ENCODE data around the gene GLRA1. TPM values are rescaled to one million over a fixed set of nuclear protein-coding genes. Genes with fewer than 3 reads are reported as not detected.

GLRA1 gene
- total and polyA plus RNA-seq, 2 donors from 2014 or later, result not detected

DNA sequence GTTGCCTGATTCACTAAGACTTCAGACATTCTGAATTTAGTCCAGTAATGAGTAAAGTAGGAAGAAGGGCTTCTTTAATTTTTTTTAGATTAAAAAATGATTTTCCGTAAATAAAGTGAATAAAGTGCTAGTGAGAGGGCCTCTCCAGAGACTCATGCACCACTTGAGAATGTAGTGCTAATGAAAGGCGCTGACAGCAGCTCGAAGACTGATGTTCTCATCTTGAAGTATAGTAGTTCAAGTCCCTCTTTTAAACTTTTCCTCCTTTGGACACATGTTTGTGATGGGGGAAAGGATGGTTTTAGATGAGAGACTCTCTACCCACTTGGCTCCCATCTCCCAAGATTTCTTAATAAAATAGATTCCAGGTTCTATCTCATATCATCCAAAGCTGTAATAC is 104.4 kb downstream of the GLRA1 start:
- DNase-seq, result no peak
- no peak overlapping the region for H3K4me3 ChIP-seq (ENCODE audit: low read length in 3 of 3)
- no peak overlapping the region for H3K9ac ChIP-seq (ENCODE audit: low read length in 3 of 3)
- FAIRE-seq, result no peak
- intact Hi-C loops (cut with DNase I), result no loop called here
- H3K9me3 ChIP-seq (ENCODE audit: control insufficient read depth in 2 of 3, insufficient read depth in 1 of 3, low read length in 3 of 3), result no peaks in the 10 kb centered on the region
- no peak overlapping the region for H3K27ac ChIP-seq (ENCODE audit: low read depth in 2 of 2, low read length in 2 of 2)
- peaks cover 0 to 2% (median 0%) of the 10 kb centered on the region in 3 donors for H3K36me3 ChIP-seq (ENCODE audit: control insufficient read depth in 2 of 3, insufficient read depth in 3 of 3, low read length in 3 of 3)
- TF ChIP-seq, protein P1, sequence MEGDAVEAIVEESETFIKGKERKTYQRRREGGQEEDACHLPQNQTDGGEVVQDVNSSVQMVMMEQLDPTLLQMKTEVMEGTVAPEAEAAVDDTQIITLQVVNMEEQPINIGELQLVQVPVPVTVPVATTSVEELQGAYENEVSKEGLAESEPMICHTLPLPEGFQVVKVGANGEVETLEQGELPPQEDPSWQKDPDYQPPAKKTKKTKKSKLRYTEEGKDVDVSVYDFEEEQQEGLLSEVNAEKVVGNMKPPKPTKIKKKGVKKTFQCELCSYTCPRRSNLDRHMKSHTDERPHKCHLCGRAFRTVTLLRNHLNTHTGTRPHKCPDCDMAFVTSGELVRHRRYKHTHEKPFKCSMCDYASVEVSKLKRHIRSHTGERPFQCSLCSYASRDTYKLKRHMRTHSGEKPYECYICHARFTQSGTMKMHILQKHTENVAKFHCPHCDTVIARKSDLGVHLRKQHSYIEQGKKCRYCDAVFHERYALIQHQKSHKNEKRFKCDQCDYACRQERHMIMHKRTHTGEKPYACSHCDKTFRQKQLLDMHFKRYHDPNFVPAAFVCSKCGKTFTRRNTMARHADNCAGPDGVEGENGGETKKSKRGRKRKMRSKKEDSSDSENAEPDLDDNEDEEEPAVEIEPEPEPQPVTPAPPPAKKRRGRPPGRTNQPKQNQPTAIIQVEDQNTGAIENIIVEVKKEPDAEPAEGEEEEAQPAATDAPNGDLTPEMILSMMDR (IDR thresholded peaks at IDR 0.05; ENCODE audit: borderline replicate concordance, extremely low read depth, insufficient read depth), result no peak
- H3K4me1 ChIP-seq (ENCODE audit: control insufficient read depth in 2 of 3, insufficient read depth in 2 of 3, low read depth in 1 of 3, low read length in 3 of 3), result no peaks in the 10 kb centered on the region
- no peaks in the 10 kb centered on the region for H3K27me3 ChIP-seq (ENCODE audit: control insufficient read depth, insufficient read depth, low read length)

DNA sequence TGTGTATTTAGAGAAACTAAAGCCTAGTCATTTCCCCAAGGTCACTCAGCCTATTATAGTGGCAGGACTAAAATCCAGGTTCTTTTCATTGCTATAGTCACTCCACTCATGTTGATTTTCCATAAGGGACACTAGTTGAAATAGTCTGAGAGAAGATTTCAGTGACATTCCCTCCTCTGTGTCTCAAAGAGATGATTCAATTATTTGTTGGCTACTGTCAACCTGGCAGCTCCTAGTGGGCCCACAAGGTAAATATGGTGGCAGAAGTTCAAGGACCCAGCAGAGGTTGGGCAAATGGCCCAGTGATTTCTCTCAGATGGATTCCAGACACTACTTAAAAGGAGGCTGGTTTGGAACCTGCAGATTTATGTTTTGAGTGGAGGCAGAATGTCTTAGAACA is 104.8 kb downstream of the GLRA1 start:
- H3K27ac ChIP-seq (ENCODE audit: low read depth in 2 of 2, low read length in 2 of 2), result no peak overlapping the region
- FAIRE-seq, result no peak
- intact Hi-C loops (cut with DNase I), result no loop called here
- no peaks in the 10 kb centered on the region for H3K27me3 ChIP-seq (ENCODE audit: control insufficient read depth, insufficient read depth, low read length)
- no peaks in the 10 kb centered on the region for H3K9me3 ChIP-seq (ENCODE audit: control insufficient read depth in 2 of 3, insufficient read depth in 1 of 3, low read length in 3 of 3)
- peaks cover 0 to 6% (median 0%) of the 10 kb centered on the region in 3 donors for H3K36me3 ChIP-seq (ENCODE audit: control insufficient read depth in 2 of 3, insufficient read depth in 3 of 3, low read length in 3 of 3)
- no peak for DNase-seq
- TF ChIP-seq, protein P1 (IDR thresholded peaks at IDR 0.05; ENCODE audit: borderline replicate concordance, extremely low read depth, insufficient read depth), result no peak
- no peaks in the 10 kb centered on the region for H3K4me1 ChIP-seq (ENCODE audit: control insufficient read depth in 2 of 3, insufficient read depth in 2 of 3, low read depth in 1 of 3, low read length in 3 of 3)
- H3K4me3 ChIP-seq (ENCODE audit: low read length in 3 of 3), result no peak overlapping the region
- no peak overlapping the region for H3K9ac ChIP-seq (ENCODE audit: low read length in 3 of 3)

DNA sequence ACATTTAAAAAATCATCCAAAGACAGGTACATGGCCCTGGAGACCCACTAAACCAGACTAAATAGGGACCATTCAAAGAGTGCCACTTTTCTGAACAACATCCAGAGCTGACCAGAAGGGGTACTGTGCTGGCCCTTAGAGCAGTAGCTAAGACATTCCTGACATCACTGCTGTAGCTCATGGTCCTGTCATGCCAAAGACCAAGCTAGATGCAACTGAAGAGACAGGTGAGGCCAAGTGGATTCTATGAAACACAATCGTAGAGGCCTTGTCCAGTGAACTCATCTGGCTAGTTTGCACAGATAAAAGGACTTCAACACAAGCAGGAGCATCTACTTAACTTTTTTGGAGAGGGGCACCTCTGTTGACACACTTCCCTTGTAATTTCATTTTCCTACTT is 109.6 kb downstream of the GLRA1 start:
- Histone ChIP-seq H3K9me3 (ENCODE audit: control insufficient read depth in 2 of 3, insufficient read depth in 1 of 3, low read length in 3 of 3) (no peaks in the 10 kb centered on the region), H3K9ac (ENCODE audit: low read length in 3 of 3) (no peak overlapping the region), H3K4me3 (ENCODE audit: low read length in 3 of 3) (no peak overlapping the region), H3K4me1 (ENCODE audit: control insufficient read depth in 2 of 3, insufficient read depth in 2 of 3, low read depth in 1 of 3, low read length in 3 of 3) (no peaks in the 10 kb centered on the region), H3K27ac (ENCODE audit: low read depth in 2 of 2, low read length in 2 of 2) (no peak overlapping the region), H3K27me3 (ENCODE audit: control insufficient read depth, insufficient read depth, low read length) (no peaks in the 10 kb centered on the region), H3K36me3 (ENCODE audit: control insufficient read depth in 2 of 3, insufficient read depth in 3 of 3, low read length in 3 of 3) (peaks cover 3 to 15% (median 10%) of the 10 kb centered on the region in 3 donors)
- FAIRE-seq (no peak), DNase-seq (no peak)
- intact Hi-C loops (cut with DNase I), result no loop called here
- TF ChIP-seq, protein P1 (IDR thresholded peaks at IDR 0.05; ENCODE audit: borderline replicate concordance, extremely low read depth, insufficient read depth), result no peak

DNA sequence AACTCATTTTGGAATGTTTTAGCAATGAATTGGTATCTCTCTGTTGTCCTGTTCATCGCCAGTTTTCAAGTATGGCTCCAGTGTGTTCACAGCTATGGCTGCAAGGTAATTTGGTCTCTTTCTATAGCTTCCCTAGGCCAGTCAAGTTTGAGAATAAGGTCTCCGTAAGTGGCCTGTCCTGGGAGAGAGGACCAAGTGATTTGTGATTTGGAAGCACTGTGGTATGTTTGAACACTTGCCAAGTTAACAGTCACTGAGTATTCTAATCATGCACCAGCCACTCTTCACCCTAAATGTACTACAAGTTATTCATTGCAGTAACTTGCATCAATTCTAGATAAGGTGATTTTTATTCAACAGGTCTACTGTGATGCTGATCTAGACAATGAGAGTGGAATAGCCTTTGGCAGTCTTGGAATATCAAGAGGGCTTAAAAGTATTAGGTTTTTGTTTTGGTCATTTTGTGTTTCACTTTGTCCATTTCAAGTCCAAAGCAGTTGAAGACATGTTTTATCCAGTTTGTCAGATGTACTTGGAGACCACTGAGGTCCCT is 111.8 kb downstream of the GLRA1 start:
- Histone ChIP-seq H3K27me3 (ENCODE audit: control insufficient read depth, insufficient read depth, low read length) (no peaks in the 10 kb centered on the region), H3K4me3 (ENCODE audit: low read length in 3 of 3) (no peak overlapping the region), H3K4me1 (ENCODE audit: control insufficient read depth in 2 of 3, insufficient read depth in 2 of 3, low read depth in 1 of 3, low read length in 3 of 3) (peaks cover 0 to 4% (median 2%) of the 10 kb centered on the region in 3 donors), H3K9ac (ENCODE audit: low read length in 3 of 3) (no peak overlapping the region), H3K36me3 (ENCODE audit: control insufficient read depth in 2 of 3, insufficient read depth in 3 of 3, low read length in 3 of 3) (peaks cover 3 to 13% (median 10%) of the 10 kb centered on the region in 3 donors), H3K27ac (ENCODE audit: low read depth in 2 of 2, low read length in 2 of 2) (no peak overlapping the region), H3K9me3 (ENCODE audit: control insufficient read depth in 2 of 3, insufficient read depth in 1 of 3, low read length in 3 of 3) (no peaks in the 10 kb centered on the region)
- FAIRE-seq, result no peak
- TF ChIP-seq, protein P1 (IDR thresholded peaks at IDR 0.05; ENCODE audit: borderline replicate concordance, extremely low read depth, insufficient read depth), result no peak
- DNase-seq, result peak in 1 of 5 donors; percentile 14
- intact Hi-C loops (cut with DNase I), result no loop called here
